ENCODE measurements around the gene STAT1. TPM values are rescaled to one million over a fixed set of nuclear protein-coding genes. Genes with fewer than 3 reads are reported as not detected.
"Not testable (repeated sequence)": the region's sequence is repeated elsewhere in the genome, so short reads cannot be mapped to it uniquely, and the experiment has no call there.

The STAT1 gene
- total RNA-seq, 1 donor from 2014 or later: 55.8 TPM

DNA sequence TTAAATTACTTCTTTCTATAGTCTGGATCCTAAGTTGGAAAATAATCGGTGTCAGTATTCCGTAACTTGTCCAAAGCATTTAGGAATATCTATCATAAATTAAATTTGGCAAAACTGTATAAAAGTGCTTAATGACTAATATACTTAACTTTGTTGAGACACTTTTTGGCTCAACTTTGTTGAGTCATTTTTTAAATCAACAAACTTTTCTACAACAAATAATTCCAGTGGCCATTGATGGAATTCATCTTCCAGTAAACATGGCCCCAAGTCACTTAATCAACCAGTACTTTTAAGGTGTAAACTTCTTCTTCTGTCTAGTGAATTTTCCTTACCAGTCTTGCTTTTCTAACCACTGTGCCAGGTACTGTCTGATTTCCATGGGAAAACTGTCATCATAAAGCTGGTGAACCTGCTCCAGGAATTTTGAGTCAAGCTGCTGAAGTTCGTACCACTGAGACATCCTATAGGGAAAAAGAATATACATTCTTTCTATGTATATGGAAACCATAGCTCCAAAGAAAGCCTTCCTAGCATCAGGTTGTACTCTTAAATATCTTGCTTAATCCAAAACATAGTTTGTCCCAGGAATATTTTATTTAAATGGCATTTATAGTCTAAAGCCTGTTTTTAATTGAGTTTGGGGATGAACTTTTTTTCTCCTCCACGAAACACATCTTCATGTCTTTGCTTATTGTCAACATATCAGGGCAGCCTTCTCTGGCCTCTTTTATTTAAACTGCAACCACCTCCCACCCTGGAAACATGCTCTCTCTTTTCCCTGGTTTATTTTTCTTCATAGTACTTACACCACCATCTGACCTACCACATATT is 4.2 kb downstream of the STAT1 start:
- DNase-seq (ENCODE audit: low read depth in 2 of 2): no peak

- DNase-seq (ENCODE audit: low read depth in 2 of 2): no peak
These were observed 5.7 kb downstream of the STAT1 start for GRCh38 chr2:191008286-191008685.

DNA sequence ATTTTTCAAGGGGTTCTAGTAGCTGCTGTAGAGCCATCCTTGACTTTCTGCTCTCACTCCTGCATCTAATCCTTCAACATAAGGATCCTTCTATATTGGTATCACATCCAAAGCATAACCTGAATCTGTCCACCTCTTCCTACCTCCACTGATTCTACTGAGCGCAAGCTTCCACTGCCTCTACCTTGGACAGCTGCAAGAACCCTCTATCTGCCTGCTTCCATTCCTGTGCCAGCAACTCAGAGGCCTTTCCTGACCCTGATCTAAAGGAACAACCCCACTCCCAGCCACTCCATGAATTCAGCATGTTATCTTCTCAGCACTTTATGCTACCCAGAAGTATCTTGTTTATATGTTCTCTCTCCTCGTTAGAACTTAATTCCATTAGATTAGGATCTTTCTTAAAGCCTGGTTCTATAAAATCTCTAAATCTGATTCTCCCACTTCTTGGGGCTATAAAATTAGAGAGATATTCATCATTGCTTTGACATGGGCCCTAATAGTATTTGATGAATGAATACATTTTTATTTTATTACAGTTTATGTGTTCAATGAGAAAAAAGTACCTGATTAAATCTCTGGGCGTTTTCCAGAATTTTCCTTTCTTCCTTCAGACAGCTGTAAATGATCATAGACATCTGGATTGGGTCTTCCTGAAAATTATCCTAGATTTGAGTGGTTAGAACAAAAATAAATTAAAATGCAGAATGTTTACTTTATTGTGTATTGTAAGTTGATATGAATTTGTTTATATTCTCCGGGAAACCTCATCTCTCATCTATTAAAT is 6.8 kb downstream of the STAT1 start:
- DNase-seq (ENCODE audit: low read depth in 2 of 2): no peak

- no peak for DNase-seq (ENCODE audit: low read depth in 2 of 2)
These were observed 7.7 kb downstream of the STAT1 start for GRCh38 chr2:191006297-191006696.

DNA sequence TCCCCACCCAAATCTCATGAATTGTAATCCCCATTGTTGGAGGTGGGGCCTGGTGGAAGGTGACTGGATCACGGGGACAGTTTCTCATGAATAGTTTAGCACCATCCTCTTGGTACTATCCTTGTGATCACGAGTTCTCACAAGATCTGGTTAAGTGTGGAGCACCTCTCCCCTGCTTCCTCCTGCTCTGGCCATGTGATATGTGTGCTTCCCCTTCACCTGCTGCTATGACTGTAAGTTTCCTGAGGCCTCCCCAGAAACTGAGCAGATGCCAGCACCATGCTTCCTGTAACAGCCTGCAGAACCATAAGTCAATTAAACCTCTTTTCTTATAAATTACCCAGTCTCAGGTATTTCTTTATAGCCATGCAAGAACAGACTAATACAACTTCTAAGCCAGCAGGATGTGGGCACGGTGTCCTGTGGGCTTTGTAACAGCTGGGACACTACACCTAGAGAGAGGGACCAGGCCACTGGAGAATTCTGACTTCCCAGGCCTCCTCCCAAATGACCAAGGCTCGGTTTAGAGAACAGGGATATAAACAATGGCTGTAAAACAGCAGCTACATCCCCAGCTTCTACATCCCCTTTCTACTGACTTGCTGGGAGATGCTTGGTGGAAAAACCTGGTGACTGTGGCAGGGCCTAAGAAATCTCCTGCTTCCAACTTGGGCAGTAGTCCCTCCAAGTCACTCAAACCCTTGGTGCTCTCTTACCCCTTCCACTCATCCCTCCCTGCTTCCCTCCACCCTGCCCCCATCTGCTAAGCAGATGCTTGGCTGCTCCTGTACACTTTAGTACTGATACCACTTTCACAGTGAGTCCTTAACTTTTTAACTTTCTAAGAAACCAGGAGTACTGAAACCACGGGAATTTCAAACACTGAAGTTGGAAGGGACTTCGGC is 10.3 kb downstream of the STAT1 start:
- DNase-seq (ENCODE audit: low read depth in 2 of 2): no peak

DNA sequence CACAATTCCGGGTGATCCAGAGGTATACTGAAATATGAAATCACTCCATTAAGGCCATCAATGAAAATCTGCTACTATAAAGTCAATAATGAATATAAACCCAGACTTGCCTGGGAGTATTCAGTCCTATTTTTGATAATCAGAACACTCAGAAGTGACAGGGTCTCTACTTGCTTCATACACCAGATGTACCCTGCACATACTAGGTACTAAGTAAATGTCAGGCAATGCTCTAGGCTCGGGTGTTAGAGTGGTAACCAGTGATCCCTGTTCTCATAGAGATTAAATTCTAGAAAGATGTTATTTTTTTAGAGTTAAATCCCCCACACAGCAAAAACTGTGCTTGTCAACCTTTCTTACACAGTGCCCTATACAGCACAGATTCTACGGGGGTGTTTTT is 12.3 kb downstream of the STAT1 start:
- DNase-seq (ENCODE audit: low read depth in 2 of 2): no peak

DNA sequence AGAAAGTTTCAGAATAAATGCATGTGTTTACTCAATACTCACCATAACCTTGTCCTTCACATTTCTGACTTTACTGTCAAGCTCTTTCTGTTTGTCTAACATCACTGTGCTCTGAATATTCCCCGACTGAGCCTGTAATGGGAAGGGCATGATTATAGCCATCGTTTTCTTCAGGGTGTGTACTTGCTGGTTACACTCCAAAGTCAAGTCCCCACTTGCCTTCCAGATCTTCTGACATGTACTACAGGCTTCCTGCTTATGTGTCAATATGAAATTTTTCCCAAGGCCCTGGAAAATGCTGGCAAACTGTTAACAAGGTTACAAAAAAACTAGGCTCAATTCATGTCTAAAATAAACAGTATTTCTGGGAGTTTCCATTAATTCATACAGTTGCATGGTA is 12.9 kb downstream of the STAT1 start:
- no peak for DNase-seq (ENCODE audit: low read depth in 2 of 2)

DNA sequence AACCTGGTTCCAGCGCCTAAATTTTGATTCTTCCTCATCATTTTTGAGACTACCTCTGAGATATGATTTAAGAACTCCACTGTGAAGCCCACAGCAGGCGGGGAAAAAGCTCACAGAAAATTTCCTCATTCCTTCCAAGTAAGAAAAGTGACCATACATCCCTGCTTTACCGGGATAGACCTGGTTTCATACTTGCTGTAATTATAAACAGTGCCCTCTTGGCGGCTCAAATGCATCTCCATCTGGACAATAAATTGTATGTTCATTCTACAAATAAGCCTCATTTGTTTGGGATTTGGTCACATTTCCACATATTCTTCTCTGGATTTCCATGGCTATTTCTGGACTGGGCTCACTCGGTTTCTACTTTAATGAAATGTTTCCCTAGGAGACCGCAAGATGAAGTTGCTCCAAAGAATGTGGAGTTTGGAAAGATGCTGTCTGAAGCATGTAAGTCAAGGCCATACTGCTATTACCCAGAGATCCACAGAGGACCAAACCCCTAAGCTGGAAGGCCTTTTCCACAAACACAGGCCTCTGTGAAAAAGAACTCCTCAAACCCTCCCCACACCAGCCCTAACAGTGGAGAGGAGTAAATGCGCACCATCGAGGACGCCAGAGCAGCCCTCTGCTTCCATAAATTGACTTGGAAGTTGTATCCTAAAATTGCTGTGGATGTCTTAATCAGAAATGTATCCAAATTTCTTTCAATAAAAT is 13.9 kb downstream of the STAT1 start:
- no peak for DNase-seq (ENCODE audit: low read depth in 2 of 2)

DNA sequence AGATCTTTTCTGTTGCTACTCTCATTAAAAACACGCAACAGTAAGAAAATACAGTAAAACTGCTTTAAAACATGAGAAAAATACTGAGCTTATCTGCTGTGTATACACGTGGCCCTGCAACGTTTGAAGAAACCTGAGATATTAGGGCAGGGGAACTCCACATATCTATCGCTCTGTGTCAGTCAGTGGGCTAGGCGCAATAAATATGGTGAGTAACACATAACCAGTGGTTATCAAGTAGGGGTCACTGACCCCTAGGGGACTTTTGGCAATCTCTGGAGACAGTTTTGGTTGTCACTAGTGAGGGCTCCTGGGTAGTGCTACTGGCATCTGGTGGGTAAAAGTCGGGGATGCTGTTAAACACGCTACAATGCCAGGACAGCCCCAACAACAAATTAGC is 14.9 kb downstream of the STAT1 start:
- no peak for DNase-seq (ENCODE audit: low read depth in 2 of 2)

DNA sequence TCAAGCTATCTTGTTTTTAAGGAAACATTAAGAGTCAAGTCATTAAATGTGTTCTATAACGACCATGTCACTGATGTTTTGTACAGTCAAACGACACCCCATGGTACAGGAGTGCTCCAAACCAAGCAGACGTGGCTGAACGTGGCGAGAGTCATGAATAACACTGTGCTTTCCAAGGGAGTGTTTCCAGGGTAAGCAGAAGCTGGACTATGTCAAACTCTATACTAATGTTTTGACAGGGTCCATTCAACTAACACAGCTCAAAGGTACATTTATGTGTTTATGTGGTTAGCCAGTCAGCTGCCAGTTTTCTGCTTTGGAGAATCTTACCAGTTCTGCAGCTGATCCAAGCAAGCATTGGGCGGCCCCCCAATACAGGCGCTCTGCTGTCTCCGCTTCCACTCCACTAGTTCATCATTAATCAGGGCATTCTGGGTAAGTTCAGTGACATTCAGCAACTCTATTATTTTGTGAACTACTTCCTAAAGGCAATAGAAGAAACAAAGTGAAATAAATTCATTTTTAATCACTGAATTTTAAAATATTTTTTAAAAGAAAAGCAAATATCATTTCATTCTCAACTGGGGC is 16.4 kb downstream of the STAT1 start:
- DNase-seq (ENCODE audit: low read depth in 2 of 2): no peak

DNA sequence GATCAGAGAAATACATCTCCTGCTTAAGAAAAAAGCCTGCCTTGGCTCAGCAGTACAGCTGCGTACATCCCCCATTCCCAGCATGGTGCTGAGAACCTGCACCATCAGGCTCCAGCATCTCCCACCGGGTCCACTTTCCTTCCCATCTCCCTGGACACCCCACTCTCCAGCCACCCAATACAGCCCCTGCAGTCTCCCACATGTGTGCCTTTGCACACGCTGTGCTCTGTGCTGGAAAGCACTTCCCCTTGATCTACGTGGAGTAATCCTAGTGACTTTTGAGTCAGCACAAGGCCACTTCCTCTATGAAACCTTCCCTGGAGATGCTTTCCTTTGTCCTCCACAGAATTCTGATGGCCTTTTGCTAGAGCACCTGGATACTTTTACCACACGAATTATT is 17.0 kb downstream of the STAT1 start:
- DNase-seq (ENCODE audit: low read depth in 2 of 2): no peak

DNA sequence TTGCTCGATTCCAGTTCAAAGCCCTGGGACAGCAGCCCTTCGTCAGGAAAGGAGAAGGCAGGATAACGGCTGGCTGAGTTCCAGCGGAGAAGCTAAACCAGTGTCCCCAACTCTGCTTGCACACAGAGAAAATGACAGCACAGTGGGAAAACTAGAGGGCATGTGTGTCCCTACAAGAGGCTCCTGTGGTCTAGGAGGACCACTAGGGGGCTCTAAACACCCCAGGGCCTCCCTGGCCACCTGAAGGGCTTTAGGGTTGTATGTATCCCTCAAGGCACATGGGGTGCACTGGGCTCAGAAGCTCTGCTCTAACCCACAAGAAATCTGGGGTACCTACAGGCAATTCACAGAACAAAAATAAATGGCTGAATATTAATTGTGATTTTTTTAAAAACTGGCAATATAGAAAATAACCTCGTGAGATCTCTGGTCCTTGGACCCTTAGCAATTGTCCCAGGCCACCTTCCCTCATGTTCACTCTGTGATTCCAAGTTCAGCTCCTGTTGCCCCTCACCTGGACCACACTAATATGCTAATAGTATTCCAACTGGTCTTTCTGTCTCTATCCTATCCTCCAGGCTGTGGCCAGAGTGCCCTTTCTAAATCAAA is 17.5 kb downstream of the STAT1 start:
- peak; percentile 37 to 69 for DNase-seq (ENCODE audit: low read depth in 2 of 2)

DNA sequence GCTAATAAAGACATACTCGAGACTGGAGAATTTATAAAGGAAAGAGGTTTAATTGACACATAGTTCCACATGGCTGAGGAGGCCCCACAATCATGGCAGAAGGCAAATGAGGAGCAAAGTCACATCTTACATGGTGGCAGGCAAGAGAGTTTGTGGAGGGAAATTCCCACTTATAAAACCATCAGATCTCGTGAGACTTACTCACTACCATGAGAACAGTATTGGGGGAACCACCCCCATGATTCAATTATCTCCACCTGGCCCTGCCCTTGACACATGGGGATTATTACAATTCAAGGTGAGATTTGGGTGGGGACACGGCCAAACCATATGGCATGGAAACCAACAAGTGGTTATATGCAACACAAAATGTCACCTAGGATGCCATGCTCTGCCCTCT is 18.7 kb downstream of the STAT1 start:
- DNase-seq (ENCODE audit: low read depth in 2 of 2): not testable (repeated sequence)

DNA sequence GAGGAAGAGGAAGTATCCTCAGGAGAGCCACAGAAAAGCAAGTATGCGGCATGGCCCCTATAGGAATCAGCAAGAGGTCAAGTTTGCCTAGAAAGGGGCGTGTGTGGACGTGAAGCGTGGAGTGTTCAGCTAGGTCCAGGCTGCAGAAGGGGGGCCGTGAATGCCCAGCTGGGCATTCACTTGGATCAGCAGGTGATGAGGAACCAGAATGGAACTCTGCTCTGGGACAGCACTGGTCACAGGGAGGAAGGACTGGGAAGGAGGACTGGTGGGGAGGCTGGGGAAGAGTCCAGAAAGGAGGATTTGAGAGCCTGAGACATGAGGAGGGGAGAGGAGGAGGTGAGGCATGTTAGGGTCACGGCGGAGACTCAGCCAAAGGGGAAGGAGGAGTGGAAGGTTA is 19.8 kb downstream of the STAT1 start:
- DNase-seq (ENCODE audit: low read depth in 2 of 2): no peak

- no peak for DNase-seq (ENCODE audit: low read depth in 2 of 2)
These were observed 20.7 kb downstream of the STAT1 start for GRCh38 chr2:190993292-190993643.

DNA sequence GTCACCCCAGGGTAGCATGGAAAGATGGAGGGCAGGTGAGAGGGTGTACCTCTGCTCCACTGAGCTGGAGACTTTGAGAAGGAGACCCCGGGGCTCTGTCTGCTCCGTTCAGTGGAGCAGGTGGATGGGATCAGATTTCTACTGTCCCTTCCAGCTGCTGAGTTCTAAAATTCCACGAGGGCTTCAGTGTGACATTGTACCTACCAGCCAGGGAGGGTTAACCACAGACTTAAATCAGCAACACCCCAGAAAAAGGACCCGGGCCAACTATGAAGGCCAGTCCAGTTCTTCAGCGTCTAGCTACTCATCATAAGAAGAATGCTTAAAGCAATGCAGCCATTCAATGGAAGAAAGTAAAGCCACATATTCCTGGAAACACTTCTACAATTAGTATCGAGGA is 23.8 kb downstream of the STAT1 start:
- no peak for DNase-seq (ENCODE audit: low read depth in 2 of 2)

DNA sequence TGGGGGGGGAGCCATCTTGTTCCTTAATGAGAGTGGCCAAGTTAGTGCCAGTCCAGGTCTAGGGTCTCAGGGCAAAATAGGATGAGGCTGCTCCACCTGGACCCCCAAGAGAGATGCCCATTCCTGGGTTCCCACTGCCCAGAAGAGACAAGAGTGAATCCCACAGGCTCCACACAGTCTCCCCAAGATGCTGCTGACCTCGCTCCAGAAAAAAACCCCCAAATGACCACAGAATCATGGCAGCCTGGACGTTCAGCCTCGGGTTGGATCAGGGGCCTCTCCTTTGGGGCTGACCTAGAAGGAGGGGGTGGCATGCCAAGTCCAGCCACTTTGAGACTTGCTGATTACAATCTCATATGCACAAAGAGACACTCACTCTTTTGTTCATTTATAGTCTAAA is 25.1 kb downstream of the STAT1 start:
- DNase-seq (ENCODE audit: low read depth in 2 of 2): no peak

GRCh38 chr2:190987938-190988337 is 26.0 kb downstream of the STAT1 start:
- no peak for DNase-seq (ENCODE audit: low read depth in 2 of 2)

GRCh38 chr2:190987116-190987515 is 26.9 kb downstream of the STAT1 start:
- no peak for DNase-seq (ENCODE audit: low read depth in 2 of 2)

GRCh38 chr2:190986221-190986953 is 27.6 kb downstream of the STAT1 start:
- no peak for DNase-seq (ENCODE audit: low read depth in 2 of 2)

Data from dermis microvascular lymphatic vessel endothelial cell (primary cell).